Motor neuron (in vitro differentiated cells): Measurements from ENCODE around the gene DNPEP. TPM values are rescaled to one million over a fixed set of nuclear protein-coding genes. Genes with fewer than 3 reads are reported as not detected.

Source experiments
- ATAC-seq, 8 experiments: fragments of 200-7000 bp; cut with Tn5 transposase; replicated peaks in 6 of 8; 2 replicates each; pipeline ENCODE4 v1.8.0; 2021; ENCODE audit warnings: mild to moderate bottlenecking in 8 of 8, moderate library complexity in 8 of 8
- H3K27ac ChIP-seq, 2 donors: fragments of 250-450 bp; sonication (Bioruptor Pico); 2 replicates each; pipeline ENCODE4 v1.9.0; 2021; ENCODE audit warnings: antibody characterized with exemption in 2 of 2, mild to moderate bottlenecking in 2 of 2, moderate library complexity in 1 of 2
- H3K4me1 ChIP-seq, 2 donors: fragments of 250-450 bp; sonication (Bioruptor Pico); replicated peaks in 1 of 2; 2 replicates each; pipeline ENCODE4 v1.6.1; 2021; ENCODE audit warnings: antibody characterized with exemption in 2 of 2, mild to moderate bottlenecking in 2 of 2, moderate library complexity in 1 of 2
- H3K4me3 ChIP-seq, 5 donors: fragments of 250-450 bp; sonication (Bioruptor Pico); 2 replicates each; pipeline ENCODE4 v1.9.0; 2021; ENCODE audit warnings: antibody characterized with exemption in 5 of 5, mild to moderate bottlenecking in 5 of 5, moderate library complexity in 4 of 5
- WGBS, 10 experiments: fragments of 450-650 bp; shearing (Covaris generic); methylation state at CpG; one replicate each; pipeline ENCODE4 v1.0.0; 2022; 5-methylcytosine and 5-hydroxymethylcytosine counted together
- in situ Hi-C, 9 experiments: fragments of 400-800 bp; cut with MboI; loops; one replicate each; pipeline ENCODE4 v1.15.0; 2021; ENCODE audit warnings: low sequenced_read_pairs in 9 of 9, low pct_unique_long_range_greater_than_20kb in 2 of 9; ENCODE audit not compliant: unreplicated experiment in 9 of 9
- total RNA-seq, 8 experiments: library from RNA; unstranded; fragments of 300-600 nt; gene quantifications; 2 replicates each; pipeline versions ENCODE4 v1.2.3 to v1.2.4, GENCODE V29; 2022

DNPEP gene
- total RNA-seq, 8 experiments from 2014 or later: 12.7 to 63.4 (median 27.9) TPM

- WGBS, 10 experiments: 50 to 90% (median 80%) methylated on average over 1 to 2 of the region's 7 CpGs; no CpG with 5 or more reads in 7 of the 10 experiments
- ATAC-seq: no peak
- Histone ChIP-seq H3K4me1 (peaks cover 7 to 10% of the 10 kb centered on the region in 2 donors), H3K27ac (no peak overlapping the region), H3K4me3 (no peak overlapping the region)
- in situ Hi-C loops: no loop called here
These were observed 38.3 kb upstream of the DNPEP start for GRCh38 chr2:219426068-219426443.

GRCh38 chr2:219425238-219426067 lies 37.7 kb upstream of the DNPEP start:
- Histone ChIP-seq H3K4me3 (no peak overlapping the region), H3K4me1 (peaks cover 7 to 10% of the 10 kb centered on the region in 2 donors), H3K27ac (no peak overlapping the region)
- in situ Hi-C loops: no loop called here
- WGBS, 10 experiments: 72 to 92% (median 82%) methylated on average over 1 to 4 of the region's 8 CpGs; no CpG with 5 or more reads in 5 of the 10 experiments
- ATAC-seq: no peak

GRCh38 chr2:219423652-219424377 lies 36.1 kb upstream of the DNPEP start:
- H3K4me1 ChIP-seq: peaks cover 10 to 14% of the 10 kb centered on the region in 2 donors
- in situ Hi-C loops: loop anchor here in 1 of 9 experiments (25.0 kb wide), 1 partner anchor 88 kb away; the partner anchor contains the start of gene ASIC4
- 20 to 89% (median 80%) methylated on average over 1 to 7 of the region's 14 CpGs; no CpG with 5 or more reads in 2 of the 10 experiments for WGBS, 10 experiments

GRCh38 chr2:219422952-219423534 lies 35.3 kb upstream of the DNPEP start:
- in situ Hi-C loops: loop anchor here in 1 of 9 experiments (25.0 kb wide), 1 partner anchor 89 kb away; the partner anchor contains the start of gene ASIC4
- no peak for ATAC-seq

More at GRCh38 chr2:219423652-219424377, 36.1 kb upstream of the DNPEP start:
- Histone ChIP-seq H3K4me3 (no peak overlapping the region), H3K27ac (no peak overlapping the region)
- no peak for ATAC-seq

GRCh38 chr2:219421323-219421722 lies 33.6 kb upstream of the DNPEP start:
- 52 to 100% (median 85%) methylated on average over 1 to 4 of the region's 17 CpGs; no CpG with 5 or more reads in 4 of the 10 experiments for WGBS, 10 experiments
- no peak overlapping the region for H3K4me3 ChIP-seq
- H3K4me1 ChIP-seq: peaks cover 10 to 23% of the 10 kb centered on the region in 2 donors
- ATAC-seq: no peak
- in situ Hi-C loops: loop anchor here in 1 of 9 experiments (25.0 kb wide), 1 partner anchor 91 kb away; the partner anchor contains the start of gene ASIC4
- H3K27ac ChIP-seq: no peak overlapping the region

More at GRCh38 chr2:219422952-219423534, 35.3 kb upstream of the DNPEP start:
- WGBS, 10 experiments: 50 to 100% (median 80%) methylated on average over 1 to 4 of the region's 8 CpGs; no CpG with 5 or more reads in 1 of the 10 experiments
- Histone ChIP-seq H3K4me3 (no peak overlapping the region), H3K27ac (no peak overlapping the region), H3K4me1 (peaks cover 10 to 20% of the 10 kb centered on the region in 2 donors)

- no peak for ATAC-seq
- Histone ChIP-seq H3K4me1 (peaks cover 10 to 28% of the 10 kb centered on the region in 2 donors), H3K4me3 (no peak overlapping the region), H3K27ac (no peak overlapping the region)
- in situ Hi-C loops: loop anchor here in 1 of 9 experiments (25.0 kb wide), 1 partner anchor 92 kb away; the partner anchor contains the start of gene ASIC4
- WGBS, 10 experiments: 91 to 100% (median 97%) methylated on average over 2 to 8 of the region's 8 CpGs; no CpG with 5 or more reads in 5 of the 10 experiments
These were observed 33.0 kb upstream of the DNPEP start for GRCh38 chr2:219420687-219421086.

GRCh38 chr2:219419331-219420197 lies 31.9 kb upstream of the DNPEP start:
- 20 to 100% (median 95%) methylated on average over 1 to 3 of the region's 9 CpGs; no CpG with 5 or more reads in 6 of the 10 experiments for WGBS, 10 experiments
- peak in 5 of 8 experiments; percentile 17 to 71 (median 44) for ATAC-seq
- H3K27ac ChIP-seq: no peak overlapping the region
- in situ Hi-C loops: loop anchor here in 1 of 9 experiments (25.0 kb wide), 1 partner anchor 93 kb away; the partner anchor contains the start of gene ASIC4
- H3K4me1 ChIP-seq: peaks cover 6 to 26% of the 10 kb centered on the region in 2 donors
- no peak overlapping the region for H3K4me3 ChIP-seq

- WGBS, 10 experiments: 61 to 100% (median 100%) methylated on average over 1 to 5 of the region's 12 CpGs; no CpG with 5 or more reads in 7 of the 10 experiments
- Histone ChIP-seq H3K27ac (no peak overlapping the region), H3K4me1 (peaks cover under 1 to 21% of the 10 kb centered on the region in 2 donors), H3K4me3 (no peak overlapping the region)
- ATAC-seq: no peak
- in situ Hi-C loops: loop anchor here in 1 of 9 experiments (25.0 kb wide), 1 partner anchor 93 kb away; the partner anchor contains the start of gene ASIC4
These were observed 31.3 kb upstream of the DNPEP start for GRCh38 chr2:219419012-219419324.

- in situ Hi-C loops: loop anchor here in 1 of 9 experiments (25.0 kb wide), 1 partner anchor 94 kb away; the partner anchor contains the start of gene ASIC4
- H3K4me3 ChIP-seq: no peak within 1 kb of the TSS
These were observed 30.7 kb upstream of the DNPEP start, which contains the start of gene DES for GRCh38 chr2:219418155-219419011. TSS of gene DES (plus strand) at chr2:219418377. CDS start at chr2:219418463, 86 bp downstream.

GRCh38 chr2:219417374-219417773 lies 29.7 kb upstream of the DNPEP start:
- H3K4me1 ChIP-seq: peaks cover 0 to 21% of the 10 kb centered on the region in 2 donors
- ATAC-seq: no peak
- 90 to 100% (median 100%) methylated on average over 1 to 2 of the region's 9 CpGs; no CpG with 5 or more reads in 7 of the 10 experiments for WGBS, 10 experiments
- in situ Hi-C loops: loop anchor here in 1 of 9 experiments (25.0 kb wide), 1 partner anchor 95 kb away; the partner anchor contains the start of gene ASIC4
- H3K27ac ChIP-seq: no peak overlapping the region
- no peak overlapping the region for H3K4me3 ChIP-seq

More at GRCh38 chr2:219418155-219419011, 30.7 kb upstream of the DNPEP start, which contains the start of gene DES:
- 0 to 96% (median 75%) methylated on average over 1 to 27 of the region's 98 CpGs; no CpG with 5 or more reads in 5 of the 10 experiments for WGBS, 10 experiments
- Histone ChIP-seq H3K27ac (no peak within 1 kb of the TSS), H3K4me1 (peaks cover 0 to 21% of the 10 kb centered on the region in 2 donors)
- ATAC-seq: peak; percentile 57 to 79 (median 74)
